ENCODE results near the gene CARD11.
"Not testable (repeated sequence)": the region's sequence is repeated elsewhere in the genome, so short reads cannot be mapped to it uniquely, and the experiment has no call there.

CARD11 gene

GRCh38 chr7:2923291-2923781 is 120.3 kb downstream of the CARD11 start:
- DNase-seq, result no peak

GRCh38 chr7:2922866-2923265 is 120.8 kb downstream of the CARD11 start:
- DNase-seq, result no peak

- no peak for DNase-seq
Measured at GRCh38 chr7:2922348-2922691, 121.3 kb downstream of the CARD11 start.

GRCh38 chr7:2921653-2922347 is 121.9 kb downstream of the CARD11 start:
- no peak for DNase-seq

- no peak for DNase-seq
Measured at GRCh38 chr7:2920956-2921652, 122.6 kb downstream of the CARD11 start.

GRCh38 chr7:2920480-2920879 is 123.2 kb downstream of the CARD11 start:
- not testable (repeated sequence) for DNase-seq

GRCh38 chr7:2920041-2920440 is 123.6 kb downstream of the CARD11 start:
- no peak for DNase-seq

GRCh38 chr7:2919256-2919655 is 124.4 kb downstream of the CARD11 start:
- DNase-seq, result no peak

GRCh38 chr7:2918406-2918805 is 125.3 kb downstream of the CARD11 start:
- no peak for DNase-seq

- no peak for DNase-seq
Measured at GRCh38 chr7:2915023-2915422, 128.6 kb downstream of the CARD11 start.

- DNase-seq, result no peak
Measured at GRCh38 chr7:2913760-2914387, 129.8 kb downstream of the CARD11 start.

- no peak for DNase-seq
Measured at GRCh38 chr7:2912684-2913439, 130.8 kb downstream of the CARD11 start.

- DNase-seq, result no peak
Measured at GRCh38 chr7:2911466-2911865, 132.2 kb downstream of the CARD11 start.

GRCh38 chr7:2909471-2910039 is 134.1 kb downstream of the CARD11 start:
- DNase-seq, result no peak

GRCh38 chr7:2909043-2909442 is 134.6 kb downstream of the CARD11 start:
- DNase-seq, result no peak

GRCh38 chr7:2908103-2908683 is 135.5 kb downstream of the CARD11 start:
- DNase-seq, result no peak

GRCh38 chr7:2906197-2906931 is 137.3 kb downstream of the CARD11 start:
- no peak for DNase-seq

GRCh38 chr7:2905500-2905899 is 138.2 kb downstream of the CARD11 start:
- DNase-seq, result no peak

GRCh38 chr7:2905027-2905426 is 138.6 kb downstream of the CARD11 start:
- DNase-seq, result no peak

GRCh38 chr7:2904202-2904601 is 139.5 kb downstream of the CARD11 start:
- DNase-seq, result no peak

GRCh38 chr7:2903682-2904162 is 139.9 kb downstream of the CARD11 start:
- no peak for DNase-seq

GRCh38 chr7:2897023-2897422 is 146.6 kb downstream of the CARD11 start:
- no peak for DNase-seq

Data from effector CD4-positive, alpha-beta T cell (primary cell).